Tibial artery (tissue), 4 donors: ENCODE results near the gene MGLL.
"Not testable (repeated sequence)": the region's sequence is repeated elsewhere in the genome, so short reads cannot be mapped to it uniquely, and the experiment has no call there.

Experiments used
- DNase-seq, 2 donors: peaks; one replicate each; pipeline ENCODE4 v3.0.0-alpha.2; 2019
- H3K27ac ChIP-seq, 2 donors: fragments of 200-600 bp; sonication (generic) in 1 of 2; 1 replicate in 1 of 2; 2 replicates in 1 of 2; pipeline ENCODE4 v1.5.1; 2018 to 2019; ENCODE audit warnings: mild to moderate bottlenecking in 1 of 2
- H3K27me3 ChIP-seq, 2 donors: fragments of 200-600 bp; sonication (generic) in 1 of 2; one replicate each; pipeline versions ENCODE4 v1.5.1 to v1.6.0; 2016 to 2019
- H3K36me3 ChIP-seq, 3 donors: fragments of 200-600 bp; sonication (generic) in 2 of 3; one replicate each; pipeline ENCODE4 v1.5.1; 2016 to 2019; ENCODE audit warnings: mild to moderate bottlenecking in 2 of 3
- H3K4me1 ChIP-seq, 4 donors: fragments of 200-600 bp; sonication (generic) in 2 of 4; 1 replicate in 3 of 4; 2 replicates in 1 of 4; pipeline ENCODE4 v1.5.1; 2016 to 2019
- H3K4me3 ChIP-seq, 2 donors: fragments of 200-600 bp; sonication (generic) in 1 of 2; 1 replicate in 1 of 2; 2 replicates in 1 of 2; pipeline ENCODE4 v1.5.1; 2018 to 2019; ENCODE audit warnings: mild to moderate bottlenecking in 2 of 2
- H3K9me3 ChIP-seq, 3 donors: fragments of 200-600 bp; sonication (generic) in 1 of 3; one replicate each; pipeline ENCODE4 v1.5.1; 2016 to 2019
- intact Hi-C: fragments of 100-400 bp; cut with DNase I; formaldehyde crosslinking; loops from one replicate; pipeline ENCODE4 v1.15.0; 2023; ENCODE audit warnings: low total_unique reads
- TF ChIP-seq, protein P1 (sequence below), 2 experiments: fragments of 200-600 bp in 1 of 2; fragments of 450-650 bp in 1 of 2; IDR thresholded peaks; one replicate each; pipeline ENCODE4 v1.5.1; 2017 to 2019; ENCODE audit warnings: antibody characterized with exemption in 2 of 2, mild to moderate bottlenecking in 1 of 2, moderate library complexity in 1 of 2

The MGLL gene

GRCh38 chr3:127687228-127687737 lies 135.0 kb downstream of the MGLL start:
- peaks cover 0 to 42% (median 35%) of the 10 kb centered on the region in 4 donors for H3K4me1 ChIP-seq
- H3K4me3 ChIP-seq = no peak overlapping the region
- intact Hi-C loops = no loop called here
- no peak overlapping the region for H3K27ac ChIP-seq
- no peaks in the 10 kb centered on the region for H3K9me3 ChIP-seq
- TF ChIP-seq, protein P1, sequence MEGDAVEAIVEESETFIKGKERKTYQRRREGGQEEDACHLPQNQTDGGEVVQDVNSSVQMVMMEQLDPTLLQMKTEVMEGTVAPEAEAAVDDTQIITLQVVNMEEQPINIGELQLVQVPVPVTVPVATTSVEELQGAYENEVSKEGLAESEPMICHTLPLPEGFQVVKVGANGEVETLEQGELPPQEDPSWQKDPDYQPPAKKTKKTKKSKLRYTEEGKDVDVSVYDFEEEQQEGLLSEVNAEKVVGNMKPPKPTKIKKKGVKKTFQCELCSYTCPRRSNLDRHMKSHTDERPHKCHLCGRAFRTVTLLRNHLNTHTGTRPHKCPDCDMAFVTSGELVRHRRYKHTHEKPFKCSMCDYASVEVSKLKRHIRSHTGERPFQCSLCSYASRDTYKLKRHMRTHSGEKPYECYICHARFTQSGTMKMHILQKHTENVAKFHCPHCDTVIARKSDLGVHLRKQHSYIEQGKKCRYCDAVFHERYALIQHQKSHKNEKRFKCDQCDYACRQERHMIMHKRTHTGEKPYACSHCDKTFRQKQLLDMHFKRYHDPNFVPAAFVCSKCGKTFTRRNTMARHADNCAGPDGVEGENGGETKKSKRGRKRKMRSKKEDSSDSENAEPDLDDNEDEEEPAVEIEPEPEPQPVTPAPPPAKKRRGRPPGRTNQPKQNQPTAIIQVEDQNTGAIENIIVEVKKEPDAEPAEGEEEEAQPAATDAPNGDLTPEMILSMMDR (IDR thresholded peaks at IDR 0.05) = no peak
- peaks cover 0 to 3% (median under 1%) of the 10 kb centered on the region in 3 donors for H3K36me3 ChIP-seq
- no peaks in the 10 kb centered on the region for H3K27me3 ChIP-seq
- no peak for DNase-seq

GRCh38 chr3:127686512-127686894 lies 135.8 kb downstream of the MGLL start:
- peaks cover 0 to 38% (median 35%) of the 10 kb centered on the region in 4 donors for H3K4me1 ChIP-seq
- no peak overlapping the region for H3K4me3 ChIP-seq
- H3K9me3 ChIP-seq = no peaks in the 10 kb centered on the region
- TF ChIP-seq, protein P1 (IDR thresholded peaks at IDR 0.05) = no peak
- no peaks in the 10 kb centered on the region for H3K36me3 ChIP-seq
- DNase-seq = no peak
- intact Hi-C loops = no loop called here
- no peak overlapping the region for H3K27ac ChIP-seq
- no peaks in the 10 kb centered on the region for H3K27me3 ChIP-seq

DNA sequence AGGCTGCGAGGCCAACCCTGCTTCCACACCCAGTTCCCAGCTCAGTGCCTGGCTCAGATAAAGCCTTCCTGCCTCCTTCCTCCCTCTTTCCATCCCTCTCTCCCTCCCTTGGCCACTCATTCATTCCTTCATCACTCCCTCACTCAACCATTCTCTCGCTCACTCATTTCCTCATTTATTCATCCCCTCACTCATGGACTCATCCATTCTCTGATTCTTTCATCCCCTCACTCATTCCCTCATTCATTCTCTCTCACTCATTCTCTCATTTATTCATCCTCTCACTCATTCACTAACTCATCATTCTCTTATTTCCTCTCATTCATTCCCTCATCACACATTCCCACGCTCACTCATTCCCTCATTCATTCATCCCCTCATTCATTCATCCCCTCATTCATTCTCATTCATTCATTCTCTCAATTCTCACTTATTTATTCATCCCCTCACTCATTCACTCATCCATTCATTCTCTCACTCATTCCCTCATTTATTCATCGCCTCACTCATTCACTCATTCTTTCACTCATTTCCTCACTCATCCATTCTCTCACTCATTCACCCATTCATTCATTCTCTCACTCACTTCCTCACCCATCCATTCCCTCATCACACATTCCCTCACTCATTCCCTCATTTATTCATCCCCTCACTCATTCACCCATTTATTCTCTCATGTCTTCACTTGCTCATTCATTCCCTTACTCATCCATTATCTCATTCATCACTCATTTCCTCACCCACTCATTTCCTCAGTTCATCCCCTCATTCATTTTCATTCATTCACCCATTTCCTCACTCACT lies 136.4 kb downstream of the MGLL start:
- H3K27me3 ChIP-seq = no peaks in the 10 kb centered on the region
- no peak overlapping the region for H3K27ac ChIP-seq
- intact Hi-C loops = no loop called here
- TF ChIP-seq, protein P1 (IDR thresholded peaks at IDR 0.05) = no peak
- H3K9me3 ChIP-seq = no peaks in the 10 kb centered on the region
- H3K36me3 ChIP-seq = peaks cover 0 to 4% (median 0%) of the 10 kb centered on the region in 3 donors
- peaks cover 0 to 32% (median 30%) of the 10 kb centered on the region in 4 donors for H3K4me1 ChIP-seq
- H3K4me3 ChIP-seq = no peak overlapping the region
- DNase-seq = no peak

DNA sequence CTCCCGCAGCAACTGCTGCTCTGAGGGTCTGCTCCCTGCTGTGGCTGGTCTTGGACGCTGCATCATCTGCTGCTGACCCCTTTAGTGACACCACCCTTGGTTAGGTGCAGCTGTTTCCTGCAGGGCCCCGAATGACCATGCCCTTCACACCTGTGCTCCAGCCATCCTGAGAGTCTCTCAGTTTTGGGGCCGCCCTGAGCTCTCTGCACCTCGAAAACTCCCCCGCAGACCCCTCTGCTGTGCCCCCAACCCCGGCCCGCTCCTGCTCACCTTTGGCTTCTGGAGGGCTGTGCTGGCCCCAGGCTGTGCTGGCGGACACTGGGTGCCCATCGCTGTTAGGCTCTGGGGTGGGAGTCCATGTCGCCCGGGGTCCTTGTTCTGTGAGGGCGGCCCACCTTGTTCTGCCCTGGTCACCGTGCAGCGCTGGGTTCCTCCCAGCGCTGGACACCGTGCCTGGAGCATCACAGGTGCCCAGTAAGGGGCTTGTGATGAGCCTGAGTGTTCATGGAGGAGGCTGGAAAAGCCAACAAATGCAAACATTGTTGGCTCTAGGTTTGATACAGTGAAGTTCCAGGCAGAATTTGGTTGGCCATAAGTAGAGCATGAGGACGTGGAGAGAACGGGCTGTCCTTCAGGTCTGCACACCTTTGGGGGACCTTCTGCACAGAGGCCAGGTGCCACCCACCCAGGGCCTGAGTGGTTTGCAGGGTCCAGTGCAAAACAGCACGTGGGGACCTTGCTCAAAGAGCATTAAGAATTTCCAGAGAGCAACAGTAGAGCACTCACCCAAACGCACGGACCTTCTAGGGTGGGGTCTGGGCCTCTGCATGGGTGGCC lies 137.2 kb downstream of the MGLL start:
- no peaks in the 10 kb centered on the region for H3K27me3 ChIP-seq
- TF ChIP-seq, protein P1 (IDR thresholded peaks at IDR 0.05) = no peak
- no peak overlapping the region for H3K4me3 ChIP-seq
- H3K27ac ChIP-seq = no peak overlapping the region
- H3K4me1 ChIP-seq = peaks cover 0 to 24% (median 22%) of the 10 kb centered on the region in 4 donors
- H3K36me3 ChIP-seq = peaks cover 2 to 12% (median 3%) of the 10 kb centered on the region in 3 donors
- DNase-seq = peak; percentile 17 to 55
- intact Hi-C loops = no loop called here
- no peaks in the 10 kb centered on the region for H3K9me3 ChIP-seq

- H3K4me1 ChIP-seq = no peaks in the 10 kb centered on the region
- no peak overlapping the region for H3K4me3 ChIP-seq
- no peak overlapping the region for H3K27ac ChIP-seq
- DNase-seq = peak; percentile 15 to 55
- H3K9me3 ChIP-seq = no peaks in the 10 kb centered on the region
- intact Hi-C loops = no loop called here
- H3K36me3 ChIP-seq = peaks cover 20 to 37% (median 26%) of the 10 kb centered on the region in 3 donors
- no peaks in the 10 kb centered on the region for H3K27me3 ChIP-seq
- TF ChIP-seq, protein P1 (IDR thresholded peaks at IDR 0.05) = no peak
Observed at GRCh38 chr3:127682561-127682960, 139.8 kb downstream of the MGLL start.

GRCh38 chr3:127682175-127682554 lies 140.2 kb downstream of the MGLL start:
- H3K4me1 ChIP-seq, H3K9me3 ChIP-seq, H3K27me3 ChIP-seq, intact Hi-C loops, H3K4me3 ChIP-seq, H3K27ac ChIP-seq: not testable (repeated sequence)
- peak in 1 of 2 donors; percentile 17 for DNase-seq
- peaks cover 24 to 41% (median 30%) of the 10 kb centered on the region in 3 donors for H3K36me3 ChIP-seq
